Chondrocyte (in vitro differentiated cells): ENCODE data around the gene MYL12B. TPM values are rescaled to one million over a fixed set of nuclear protein-coding genes. Genes with fewer than 3 reads are reported as not detected.

Experiments
- DNase-seq: peaks from one replicate; pipeline ENCODE4 v3.0.0; 2021; ENCODE audit warnings: mixed read lengths, low spot score
- H3K27ac Mint-ChIP-seq: one replicate; pipeline ENCODE4 v1.8.0; 2021; ENCODE audit warnings: mild to moderate bottlenecking, moderate library complexity, mixed read lengths; ENCODE audit not compliant: unreplicated experiment
- H3K27me3 Mint-ChIP-seq: 2 replicates; pipeline ENCODE4 v1.8.0; 2021; ENCODE audit warnings: low read depth, mixed read lengths
- H3K36me3 Mint-ChIP-seq: 2 replicates; pipeline ENCODE4 v1.8.0; 2021; ENCODE audit warnings: low read depth, mixed read lengths
- H3K4me1 Mint-ChIP-seq: 2 replicates; pipeline ENCODE4 v1.8.0; 2021; ENCODE audit warnings: low read depth, mild to moderate bottlenecking, mixed read lengths
- H3K4me3 Mint-ChIP-seq: one replicate; pipeline ENCODE4 v1.8.0; 2021; ENCODE audit warnings: mild to moderate bottlenecking, moderate library complexity, mixed read lengths; ENCODE audit not compliant: unreplicated experiment
- H3K9me3 Mint-ChIP-seq: 2 replicates; pipeline ENCODE4 v1.8.0; 2021; ENCODE audit warnings: low read depth, mixed read lengths
- total RNA-seq: library from RNA; stranded (reverse); gene quantifications from 3 replicates; pipeline ENCODE4 v1.2.1, GENCODE V29; 2021
- TF ChIP-seq, protein P1 (sequence below): fragments of 200-600 bp; sonication (generic); IDR thresholded peaks from 2 replicates; pipeline ENCODE4 v1.5.0; 2021; ENCODE audit warnings: antibody characterized with exemption, mild to moderate bottlenecking, moderate library complexity

The MYL12B gene
- total RNA-seq, 1 donor from 2014 or later: 327 TPM

DNA sequence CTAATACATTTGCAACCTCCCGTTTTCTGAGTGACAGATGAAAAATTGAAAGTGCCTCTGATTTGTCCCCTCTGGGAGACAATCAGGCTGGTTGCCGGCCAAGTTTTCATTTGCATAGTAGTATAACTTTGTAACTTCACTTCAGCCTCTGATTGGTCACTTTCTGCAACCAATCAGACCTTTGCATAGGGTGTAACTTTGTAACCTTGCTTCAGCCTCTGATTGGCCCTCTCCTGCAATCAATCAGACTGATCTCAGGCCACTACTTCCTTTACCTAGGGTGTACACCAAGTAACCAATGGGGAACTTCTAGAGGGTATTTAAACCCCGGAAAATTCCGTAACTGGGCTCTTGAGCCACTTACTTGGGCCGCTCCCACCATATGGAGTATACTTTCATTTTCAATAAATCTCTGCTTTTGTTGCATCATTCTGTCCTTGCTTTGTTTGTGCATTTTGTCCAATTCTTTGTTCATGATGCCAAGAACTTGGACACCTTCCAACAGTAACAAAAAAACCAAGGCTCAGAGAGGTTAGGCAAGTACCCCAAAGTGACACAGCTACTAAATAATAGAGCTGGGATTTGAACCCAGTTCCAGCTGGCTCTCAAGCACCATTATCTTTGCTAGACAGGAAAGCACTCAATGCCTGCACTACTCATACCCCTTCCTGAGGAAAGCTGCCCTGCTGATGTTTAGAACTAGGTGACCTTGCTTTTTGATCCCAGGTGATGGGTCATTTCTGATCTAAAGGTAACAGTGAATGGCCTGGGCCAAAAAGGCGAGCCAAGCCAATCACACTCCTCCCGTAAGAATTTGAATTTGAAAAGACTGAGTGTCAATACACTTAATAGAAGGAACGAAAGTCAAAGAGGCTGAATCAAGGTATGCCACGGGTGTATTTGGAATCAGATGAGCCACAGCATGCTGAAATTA is 31.3 kb upstream of the MYL12B start:
- Mint-ChIP-seq H3K27me3 (no peaks in the 10 kb centered on the region), H3K4me1 (no peaks in the 10 kb centered on the region), H3K27ac (no peak overlapping the region), H3K9me3 (no peaks in the 10 kb centered on the region), H3K4me3 (no peak overlapping the region), H3K36me3 (no peaks in the 10 kb centered on the region)
- DNase-seq: no peak
- TF ChIP-seq, protein P1, sequence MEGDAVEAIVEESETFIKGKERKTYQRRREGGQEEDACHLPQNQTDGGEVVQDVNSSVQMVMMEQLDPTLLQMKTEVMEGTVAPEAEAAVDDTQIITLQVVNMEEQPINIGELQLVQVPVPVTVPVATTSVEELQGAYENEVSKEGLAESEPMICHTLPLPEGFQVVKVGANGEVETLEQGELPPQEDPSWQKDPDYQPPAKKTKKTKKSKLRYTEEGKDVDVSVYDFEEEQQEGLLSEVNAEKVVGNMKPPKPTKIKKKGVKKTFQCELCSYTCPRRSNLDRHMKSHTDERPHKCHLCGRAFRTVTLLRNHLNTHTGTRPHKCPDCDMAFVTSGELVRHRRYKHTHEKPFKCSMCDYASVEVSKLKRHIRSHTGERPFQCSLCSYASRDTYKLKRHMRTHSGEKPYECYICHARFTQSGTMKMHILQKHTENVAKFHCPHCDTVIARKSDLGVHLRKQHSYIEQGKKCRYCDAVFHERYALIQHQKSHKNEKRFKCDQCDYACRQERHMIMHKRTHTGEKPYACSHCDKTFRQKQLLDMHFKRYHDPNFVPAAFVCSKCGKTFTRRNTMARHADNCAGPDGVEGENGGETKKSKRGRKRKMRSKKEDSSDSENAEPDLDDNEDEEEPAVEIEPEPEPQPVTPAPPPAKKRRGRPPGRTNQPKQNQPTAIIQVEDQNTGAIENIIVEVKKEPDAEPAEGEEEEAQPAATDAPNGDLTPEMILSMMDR: no peak

DNA sequence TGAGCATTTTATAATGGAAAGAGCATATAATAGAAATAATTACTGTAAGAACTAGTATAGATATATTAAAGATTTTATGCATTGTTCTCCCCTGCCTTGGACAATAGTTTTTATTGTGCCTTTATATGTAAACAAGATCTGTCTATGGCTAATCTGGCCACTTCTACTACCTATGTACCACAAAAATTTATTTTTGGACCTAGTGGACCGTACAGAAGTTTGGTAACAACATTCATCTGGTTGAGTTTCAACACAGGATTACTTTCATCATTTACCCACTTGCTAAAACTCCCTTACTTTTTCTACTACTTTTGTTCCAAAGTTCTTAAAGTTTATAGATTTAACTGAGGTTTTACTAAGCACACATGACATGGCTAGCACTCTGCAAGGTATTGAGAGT is 28.9 kb upstream of the MYL12B start:
- TF ChIP-seq, protein P1: no peak
- Mint-ChIP-seq H3K27me3 (no peaks in the 10 kb centered on the region), H3K4me3 (no peak overlapping the region), H3K4me1 (no peaks in the 10 kb centered on the region), H3K27ac (no peak overlapping the region), H3K36me3 (no peaks in the 10 kb centered on the region), H3K9me3 (no peaks in the 10 kb centered on the region)
- DNase-seq: no peak

DNA sequence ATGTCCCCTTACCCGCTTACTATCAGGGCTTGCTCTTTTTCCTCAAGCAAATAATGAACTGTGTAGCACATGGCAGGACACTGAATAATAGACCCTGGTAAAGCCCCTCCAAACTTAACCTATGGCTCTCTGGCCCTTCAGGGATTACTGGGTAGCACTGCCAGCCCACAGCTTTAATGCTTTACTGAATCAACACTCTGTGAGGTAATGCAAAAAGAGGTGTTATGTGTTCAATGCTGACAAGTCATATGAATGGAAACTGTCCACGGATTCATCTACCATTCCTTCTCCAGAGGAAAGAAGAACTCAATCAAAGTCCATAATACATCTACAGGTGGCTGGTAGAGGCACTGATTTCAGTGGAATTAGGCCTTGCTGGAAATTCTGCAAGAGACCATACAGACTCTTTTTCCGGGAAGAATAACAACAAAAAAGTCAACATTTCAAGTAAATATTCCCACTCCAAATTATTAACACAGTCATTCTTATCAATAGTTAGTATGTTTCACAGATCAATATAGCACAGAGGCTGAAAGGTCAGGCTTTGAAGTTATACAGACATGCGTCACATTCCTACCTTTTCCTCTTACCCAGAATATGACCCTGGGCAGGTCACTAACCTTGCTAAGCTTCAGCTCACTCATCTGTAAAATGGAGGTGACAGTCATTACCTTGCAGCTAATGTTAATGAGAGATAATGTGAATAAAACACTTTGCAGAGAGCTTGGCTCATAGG is 28.3 kb upstream of the MYL12B start:
- no peaks in the 10 kb centered on the region for H3K9me3 Mint-ChIP-seq
- DNase-seq: no peak
- H3K27me3 Mint-ChIP-seq: no peaks in the 10 kb centered on the region
- no peak overlapping the region for H3K4me3 Mint-ChIP-seq
- H3K36me3 Mint-ChIP-seq: no peaks in the 10 kb centered on the region
- H3K4me1 Mint-ChIP-seq: no peaks in the 10 kb centered on the region
- no peak overlapping the region for H3K27ac Mint-ChIP-seq
- TF ChIP-seq, protein P1: no peak

DNA sequence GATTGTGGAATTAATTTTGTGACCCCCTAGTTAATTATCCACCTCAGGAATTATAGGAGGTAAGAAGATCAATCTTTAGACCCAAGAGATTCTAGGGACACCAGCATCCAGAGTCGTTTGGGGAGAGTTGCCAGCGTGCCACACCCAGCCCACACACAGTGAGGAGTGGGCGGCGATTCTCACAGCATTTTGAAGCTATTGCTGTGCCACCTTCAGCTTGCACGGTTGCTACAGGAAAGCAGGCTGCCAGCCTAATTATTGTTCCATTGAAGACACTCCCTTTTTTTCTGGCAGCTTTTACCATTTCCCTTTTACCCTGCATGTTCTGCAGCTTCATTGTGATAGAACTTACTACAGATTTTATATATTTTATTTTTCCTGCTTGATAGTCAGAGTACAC is 27.5 kb upstream of the MYL12B start:
- Mint-ChIP-seq H3K36me3 (peaks cover 2% of the 10 kb centered on the region), H3K4me1 (no peaks in the 10 kb centered on the region), H3K9me3 (no peaks in the 10 kb centered on the region), H3K27me3 (no peaks in the 10 kb centered on the region), H3K27ac (no peak overlapping the region), H3K4me3 (no peak overlapping the region)
- DNase-seq: no peak
- TF ChIP-seq, protein P1: no peak

DNA sequence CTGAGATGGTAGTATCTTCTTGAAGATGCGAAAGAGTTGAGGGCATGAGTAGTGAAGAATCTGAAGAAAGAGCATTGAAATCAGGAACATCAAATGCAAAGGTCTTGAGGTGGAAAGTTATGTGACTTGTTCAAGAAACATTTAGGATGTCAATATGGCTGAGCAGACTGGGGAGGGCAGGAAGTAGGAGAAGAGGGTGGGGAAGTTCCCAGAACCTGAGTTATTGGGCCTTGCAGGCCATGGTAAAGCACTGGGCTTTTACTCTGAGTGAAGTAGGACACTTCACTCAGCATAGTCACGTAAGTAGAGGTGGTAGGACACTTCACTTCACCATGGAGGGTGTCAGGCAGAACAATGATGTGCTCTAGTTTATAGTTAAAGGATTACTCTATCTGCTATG is 26.1 kb upstream of the MYL12B start:
- no peaks in the 10 kb centered on the region for H3K27me3 Mint-ChIP-seq
- H3K27ac Mint-ChIP-seq: no peak overlapping the region
- TF ChIP-seq, protein P1: no peak

More for the DNA sequence above, 26.1 kb upstream of the MYL12B start:
- Mint-ChIP-seq H3K4me1 (no peaks in the 10 kb centered on the region), H3K36me3 (peaks cover 2% of the 10 kb centered on the region), H3K9me3 (no peaks in the 10 kb centered on the region), H3K4me3 (no peak overlapping the region)
- no peak for DNase-seq
